ENCODE measurements around the gene TWF2.

DNA sequence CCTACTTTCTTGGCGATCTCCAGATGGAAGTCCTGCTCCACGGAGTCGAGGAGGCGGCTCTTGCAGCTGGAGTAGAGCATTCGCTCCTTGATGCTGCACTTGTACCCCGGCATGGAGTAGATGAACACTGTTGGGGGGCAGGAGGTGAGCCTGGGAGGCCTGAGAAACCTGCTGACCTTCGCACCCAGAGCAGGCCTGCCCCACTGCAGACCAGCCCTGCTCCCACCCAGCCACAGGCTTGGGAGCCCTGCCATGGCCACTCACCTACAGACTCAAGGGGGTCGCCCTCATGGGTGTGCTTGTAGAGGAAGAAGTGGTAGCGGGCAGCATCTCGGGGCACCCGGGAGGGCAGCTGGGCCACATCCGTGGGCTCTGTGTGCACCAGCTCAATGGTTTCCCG lies 9.3 kb downstream of the TWF2 start:
- TF ChIP-seq POLR2A (IDR thresholded peaks at IDR 0.05; ENCODE audit: low read length) (no peak), GATA1 (IDR thresholded peaks at IDR 0.05; ENCODE audit: low read depth, low read length) (no peak)
